NT2/D1 (cell line): ENCODE results near the gene NAGS.
"Not testable (repeated sequence)": the region's sequence is repeated elsewhere in the genome, so short reads cannot be mapped to it uniquely, and the experiment has no call there.

ENCODE experiments used
- DNase-seq: peaks from one replicate; pipeline ENCODE4 v3.0.0-alpha.2; 2011; ENCODE audit warnings: low read depth, low spot score
- H3K27me3 ChIP-seq: 2 replicates; pipeline ENCODE4 v1.6.0; 2011; ENCODE audit warnings: mild to moderate bottlenecking; ENCODE audit not compliant: insufficient read length, insufficient read depth
- H3K36me3 ChIP-seq: 2 replicates; pipeline ENCODE4 v1.6.1; 2011; ENCODE audit warnings: mild to moderate bottlenecking, low read length, mixed read lengths; ENCODE audit not compliant: insufficient read depth, insufficient read length
- H3K4me1 ChIP-seq: 2 replicates; pipeline ENCODE4 v1.5.1; 2011; ENCODE audit not compliant: insufficient read depth, insufficient read length
- H3K4me3 ChIP-seq: 2 replicates; pipeline ENCODE4 v1.5.1; 2011; ENCODE audit warnings: low read depth; ENCODE audit not compliant: insufficient read length
- H3K9ac ChIP-seq: 2 replicates; pipeline ENCODE4 v1.6.0; 2011; ENCODE audit warnings: low read depth; ENCODE audit not compliant: insufficient read length
- H3K9me3 ChIP-seq: 2 replicates; pipeline ENCODE4 v1.5.1; 2011; ENCODE audit warnings: mild to moderate bottlenecking, low read length; ENCODE audit not compliant: insufficient read depth
- SUZ12 ChIP-seq: IDR thresholded peaks from 2 replicates; pipeline ENCODE4 v1.6.1; 2011; ENCODE audit not compliant: insufficient read length, insufficient read depth; ENCODE audit errors: extremely low read depth
- YY1 ChIP-seq: IDR thresholded peaks from 2 replicates; pipeline ENCODE4 v1.6.1; 2011; ENCODE audit not compliant: insufficient read length, insufficient read depth
- ZNF274 ChIP-seq: IDR thresholded peaks from 2 replicates; pipeline ENCODE4 v1.6.1; 2011; ENCODE audit warnings: mild to moderate bottlenecking, low read depth, low read length

NAGS gene

DNA sequence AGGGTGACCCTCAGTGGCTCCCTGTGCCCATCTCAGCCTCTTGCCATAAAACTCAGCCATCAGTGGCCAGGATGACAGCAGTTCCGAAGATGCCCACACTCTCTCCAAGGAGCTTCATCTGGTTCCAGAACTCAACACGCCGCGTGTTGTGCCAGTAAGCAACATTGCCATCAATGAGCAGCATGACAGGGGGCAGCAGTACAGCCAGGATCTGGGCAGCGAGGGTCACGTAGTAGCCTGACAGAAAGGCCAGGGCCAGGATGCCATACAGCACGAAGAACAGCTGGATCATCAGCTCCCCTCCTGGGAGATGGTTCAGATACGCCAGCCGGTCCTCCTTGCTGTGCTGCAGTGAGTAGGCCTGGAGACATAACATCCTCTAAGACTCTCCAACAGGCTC lies 7.5 kb downstream of the NAGS start:
- Histone ChIP-seq H3K9me3 (no peaks in the 10 kb centered on the region), H3K4me1 (peaks cover 2% of the 10 kb centered on the region), H3K9ac (no peak overlapping the region), H3K27me3 (no peaks in the 10 kb centered on the region), H3K4me3 (no peak overlapping the region), H3K36me3 (peaks cover 36% of the 10 kb centered on the region)
- TF ChIP-seq SUZ12 (no peak), YY1 (no peak), ZNF274 (no peak)
- no peak for DNase-seq

DNA sequence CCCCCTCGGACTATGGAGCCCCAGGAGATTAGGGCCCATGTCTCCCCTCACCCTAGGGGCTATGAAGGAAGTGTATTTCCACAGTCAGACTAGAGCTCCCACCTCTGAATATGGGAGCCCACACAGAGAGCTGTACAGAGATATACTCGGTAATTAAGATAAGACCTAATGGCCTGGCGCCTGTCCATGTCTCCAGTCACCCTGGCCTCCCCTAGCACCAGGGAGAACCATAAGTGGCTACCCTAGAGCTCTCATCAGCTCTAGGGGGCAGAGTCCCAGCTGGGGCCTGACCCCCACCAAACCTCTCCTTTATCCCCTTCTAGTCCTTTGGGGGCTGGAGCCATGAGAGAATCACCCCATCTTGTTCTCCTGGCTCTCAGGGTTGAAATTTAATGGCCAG lies 8.0 kb downstream of the NAGS start:
- Histone ChIP-seq H3K4me1 (peaks cover 2% of the 10 kb centered on the region), H3K9ac (no peak overlapping the region), H3K9me3 (no peaks in the 10 kb centered on the region), H3K36me3 (peaks cover 36% of the 10 kb centered on the region), H3K27me3 (no peaks in the 10 kb centered on the region), H3K4me3 (no peak overlapping the region)
- TF ChIP-seq ZNF274 (no peak), SUZ12 (no peak), YY1 (no peak)
- no peak for DNase-seq

DNA sequence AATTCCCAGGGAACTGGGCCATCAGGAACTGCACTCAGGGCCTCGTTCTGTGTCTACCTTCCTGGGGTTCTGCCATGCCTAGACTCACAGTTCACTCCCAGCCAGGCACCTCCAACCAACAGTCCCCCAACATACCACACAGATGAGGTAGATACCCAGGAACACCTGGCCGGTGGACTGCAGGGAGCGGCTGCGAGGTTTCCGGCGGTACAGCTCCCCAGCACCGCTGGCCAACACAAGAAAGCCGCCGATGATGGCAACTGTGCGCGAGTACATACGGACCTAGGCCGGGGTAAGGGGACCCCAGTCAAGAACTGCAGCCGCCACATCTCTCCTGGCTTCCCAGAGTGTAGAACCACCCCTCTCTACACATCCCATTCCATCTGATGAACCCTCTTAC lies 8.5 kb downstream of the NAGS start:
- H3K27me3 ChIP-seq = no peaks in the 10 kb centered on the region

DNA sequence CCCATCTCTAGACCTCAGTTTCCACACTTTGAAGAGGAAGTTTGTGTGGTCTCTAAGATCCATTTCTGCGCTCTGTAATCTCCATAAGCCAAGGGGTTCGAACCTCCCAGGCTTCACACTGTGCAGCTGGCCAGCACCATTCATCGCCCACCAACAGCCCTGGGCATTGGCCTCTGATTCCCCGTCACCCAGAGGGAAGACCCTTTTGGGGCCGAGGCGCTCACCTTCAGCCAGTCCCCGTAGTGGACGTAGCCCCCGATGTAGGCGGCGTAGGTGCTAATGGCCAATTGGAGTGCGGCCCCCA lies 9.7 kb downstream of the NAGS start:
- H3K4me3 ChIP-seq = peak overlapping the region; percentile 99
- no peaks in the 10 kb centered on the region for H3K27me3 ChIP-seq
- no peaks in the 10 kb centered on the region for H3K4me1 ChIP-seq
- peaks cover 35% of the 10 kb centered on the region for H3K36me3 ChIP-seq
- no peak for DNase-seq
- no peaks in the 10 kb centered on the region for H3K9me3 ChIP-seq
- TF ChIP-seq ZNF274 = no peak
- no peak for TF ChIP-seq YY1
- TF ChIP-seq SUZ12 = no peak
- H3K9ac ChIP-seq = peak overlapping the region; percentile 99

More for the DNA sequence above, 8.5 kb downstream of the NAGS start:
- peaks cover 2% of the 10 kb centered on the region for H3K4me1 ChIP-seq
- peaks cover 36% of the 10 kb centered on the region for H3K36me3 ChIP-seq
- DNase-seq = no peak
- no peak overlapping the region for H3K9ac ChIP-seq
- H3K4me3 ChIP-seq = no peak overlapping the region
- TF ChIP-seq ZNF274 = no peak
- TF ChIP-seq YY1 = no peak
- no peak for TF ChIP-seq SUZ12
- H3K9me3 ChIP-seq = no peaks in the 10 kb centered on the region

DNA sequence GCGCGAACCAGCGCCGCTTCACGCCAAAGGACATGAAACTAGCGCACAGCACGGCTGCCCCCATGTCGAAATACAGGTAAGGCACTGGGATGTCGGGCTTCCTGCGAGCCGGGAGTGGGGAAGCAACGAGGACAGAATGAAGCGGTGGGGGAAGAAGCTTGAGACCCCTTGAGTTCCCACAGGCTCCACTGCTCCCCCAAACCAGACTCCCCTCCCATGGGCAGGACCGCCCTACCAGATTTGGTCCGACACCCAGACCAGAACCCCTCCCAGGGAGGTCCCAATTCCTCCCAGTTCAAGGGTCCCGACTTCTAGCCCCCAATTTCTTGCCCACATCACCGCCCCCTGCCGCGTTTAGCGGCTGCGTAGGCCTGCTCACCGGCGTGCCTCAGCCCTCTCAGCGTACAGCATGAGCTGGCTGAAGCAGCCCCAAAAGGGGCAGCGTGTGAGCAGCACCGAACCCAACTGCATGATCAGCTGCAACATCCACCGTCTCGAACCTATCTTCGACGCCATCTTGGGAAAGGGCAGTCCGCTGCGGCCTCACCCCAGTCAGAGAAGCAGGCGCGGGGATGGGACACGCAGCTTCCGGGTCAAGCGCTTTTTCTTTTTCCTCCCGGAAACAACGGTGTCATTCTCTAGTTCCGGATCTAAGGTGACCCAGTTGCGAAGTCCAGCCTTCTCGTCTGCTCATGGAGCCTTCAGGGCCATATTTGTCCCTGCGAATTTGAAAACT lies 10.2 kb downstream of the NAGS start, which contains the start of gene TMEM101:
TMEM101 (minus strand) TSS at position 527 of the 736 bp plus-strand sequence; CDS start at position 516, 11 bp downstream.
- Histone ChIP-seq H3K9ac (peak within 1 kb of the TSS; percentile 99), H3K9me3 (no peaks in the 10 kb centered on the region), H3K27me3 (no peaks in the 10 kb centered on the region), H3K4me3 (peak within 1 kb of the TSS; percentile 99), H3K4me1 (no peaks in the 10 kb centered on the region), H3K36me3 (peaks cover 29% of the 10 kb centered on the region)
- peak; percentile 87 for DNase-seq
- TF ChIP-seq SUZ12 (no peak), YY1 (peak; percentile 99)

DNA sequence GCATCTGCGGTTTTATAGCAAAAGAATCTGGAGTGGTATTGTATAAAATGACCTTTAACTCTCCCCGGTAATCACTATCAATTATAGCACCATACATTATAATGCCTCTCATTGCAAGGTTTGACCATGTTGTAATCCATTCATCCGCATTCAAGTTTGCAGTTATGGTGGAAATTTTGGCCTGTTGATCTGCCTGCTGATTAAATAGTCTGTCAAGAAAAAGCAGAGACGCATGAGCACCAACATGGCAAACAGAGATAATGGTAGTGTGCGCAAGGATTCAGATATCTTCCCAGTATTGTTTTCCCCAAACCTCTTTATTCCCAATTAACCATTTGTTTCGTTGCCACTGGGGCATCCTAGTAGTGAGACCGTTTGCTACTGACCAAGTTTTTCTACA lies 16.8 kb downstream of the NAGS start:
- not testable (repeated sequence) for DNase-seq, H3K4me1 ChIP-seq, H3K27me3 ChIP-seq, H3K4me3 ChIP-seq, H3K9ac ChIP-seq, H3K9me3 ChIP-seq
- peaks cover 51% of the 10 kb centered on the region for H3K36me3 ChIP-seq

DNA sequence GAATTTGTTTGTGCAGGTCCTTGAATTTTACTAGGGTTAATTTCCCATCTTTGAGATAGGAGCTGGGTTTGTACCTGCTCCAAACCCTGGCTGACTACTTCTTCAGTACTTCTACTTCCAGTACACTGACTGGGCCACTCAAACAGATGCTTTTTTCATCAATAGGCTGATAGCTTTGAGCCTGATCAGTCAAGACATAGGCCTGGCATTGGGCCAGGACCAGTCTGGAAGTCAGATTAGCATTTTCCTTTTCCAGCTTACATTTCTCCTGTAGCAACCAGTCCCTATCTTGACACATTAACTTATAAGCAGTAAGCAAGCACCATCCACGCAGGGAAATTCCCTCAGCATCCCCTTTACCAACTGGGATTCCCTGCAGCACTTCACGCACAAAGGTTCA lies 17.8 kb downstream of the NAGS start:
- no peak for TF ChIP-seq YY1
- no peak for TF ChIP-seq ZNF274
- no peak for TF ChIP-seq SUZ12
- DNase-seq = no peak
- Histone ChIP-seq H3K27me3 (no peaks in the 10 kb centered on the region), H3K36me3 (peaks cover 53% of the 10 kb centered on the region), H3K4me1 (no peaks in the 10 kb centered on the region), H3K4me3 (no peak overlapping the region), H3K9ac (no peak overlapping the region), H3K9me3 (no peaks in the 10 kb centered on the region)
